Measurements from ENCODE around the gene PLCH1. TPM values are rescaled to one million over a fixed set of nuclear protein-coding genes. Genes with fewer than 3 reads are reported as not detected.

Gene PLCH1
- total and polyA plus RNA-seq, 2 donors (not counting 1 experiment from before 2014, with no cell fraction given): 0.27 TPM; not detected in 1

GRCh38 chr3:155425396-155425795 lies 319.5 kb downstream of the PLCH1 start:
- no peaks in the 10 kb centered on the region for H3K36me3 ChIP-seq (replicated peaks in 1 of 2; ENCODE audit: control extremely low read depth in 1 of 2, control insufficient read depth in 1 of 2, extremely low read depth in 1 of 2, insufficient read depth in 2 of 2, low read length in 1 of 2)
- no peaks in the 10 kb centered on the region for H3K4me1 Mint-ChIP-seq
- no peak for DNase-seq
- no peak overlapping the region for H3K27ac ChIP-seq (ENCODE audit: low read length in 2 of 2)
- H3K4me3 ChIP-seq (ENCODE audit: control extremely low read depth in 1 of 5, extremely low read depth in 1 of 5, insufficient read depth in 1 of 5, low read depth in 2 of 5, low read length in 4 of 5): no peak overlapping the region
- H3K27me3 Mint-ChIP-seq: peaks cover 5% of the 10 kb centered on the region
- no peak overlapping the region for H3K4me2 ChIP-seq (replicated peaks; ENCODE audit: low read depth, low read length, poor library complexity, severe bottlenecking)
- H3K9ac ChIP-seq (ENCODE audit: low read length): no peak overlapping the region
- no peaks in the 10 kb centered on the region for H3K27me3 ChIP-seq (replicated peaks in 1 of 4; ENCODE audit: control extremely low read depth in 1 of 4, control insufficient read depth in 3 of 4, insufficient read depth in 4 of 4, low read length in 3 of 4)
- ChIA-PET CTCF (no interaction called here), POLR2A (no interaction called here)
- no peaks in the 10 kb centered on the region for H3K4me1 ChIP-seq (ENCODE audit: control insufficient read depth in 2 of 2, insufficient read depth in 2 of 2, low read length in 2 of 2)
- no peak overlapping the region for H3K4me3 Mint-ChIP-seq
- H3K9me3 ChIP-seq (ENCODE audit: control extremely low read depth in 1 of 3, control insufficient read depth in 2 of 3, insufficient read depth in 1 of 3, low read length in 2 of 3): peaks cover 0 to 5% (median 0%) of the 10 kb centered on the region in 3 donors
- H3K79me2 ChIP-seq (ENCODE audit: control insufficient read depth, insufficient read depth, low read length): no peaks in the 10 kb centered on the region
- H2AFZ ChIP-seq (ENCODE audit: insufficient read depth, low read depth, low read length, poor library complexity, severe bottlenecking): no peak overlapping the region
- no peak overlapping the region for H3K27ac Mint-ChIP-seq
- TF ChIP-seq EZH2 (IDR thresholded peaks at IDR 0.05; ENCODE audit: borderline replicate concordance, insufficient read depth, low read depth, low read length, poor library complexity, severe bottlenecking): no peak
- TF ChIP-seq CTCF (IDR thresholded peaks at IDR 0.05): no peak
- peaks cover 2% of the 10 kb centered on the region for H3K9me3 Mint-ChIP-seq (ENCODE audit: insufficient read depth)
- no peak for ATAC-seq (ENCODE audit: low read depth)
- no peaks in the 10 kb centered on the region for H4K20me1 ChIP-seq (ENCODE audit: control insufficient read depth, insufficient read depth, low read length, poor library complexity, severe bottlenecking)
- 100% methylated on average over 1 of the region's 2 CpGs for WGBS (ENCODE audit: insufficient coverage)
- intact Hi-C loops (cut with micrococcal nuclease): no loop called here

GRCh38 chr3:155424323-155424710 lies 320.6 kb downstream of the PLCH1 start:
- H4K20me1 ChIP-seq (ENCODE audit: control insufficient read depth, insufficient read depth, low read length, poor library complexity, severe bottlenecking): no peaks in the 10 kb centered on the region
- ATAC-seq (ENCODE audit: low read depth) (no peak), DNase-seq (no peak)
- no peak overlapping the region for H3K4me3 ChIP-seq (ENCODE audit: control extremely low read depth in 1 of 5, extremely low read depth in 1 of 5, insufficient read depth in 1 of 5, low read depth in 2 of 5, low read length in 4 of 5)
- H3K4me1 Mint-ChIP-seq: no peaks in the 10 kb centered on the region
- POLR2A ChIA-PET: no interaction called here
- H3K27ac Mint-ChIP-seq: no peak overlapping the region
- H3K27me3 ChIP-seq (replicated peaks in 1 of 4; ENCODE audit: control extremely low read depth in 1 of 4, control insufficient read depth in 3 of 4, insufficient read depth in 4 of 4, low read length in 3 of 4): no peaks in the 10 kb centered on the region
- TF ChIP-seq CTCF (IDR thresholded peaks at IDR 0.05): no peak
- no peak for TF ChIP-seq EZH2 (IDR thresholded peaks at IDR 0.05; ENCODE audit: borderline replicate concordance, insufficient read depth, low read depth, low read length, poor library complexity, severe bottlenecking)
- H3K4me3 Mint-ChIP-seq: no peak overlapping the region
- no peak overlapping the region for H3K27ac ChIP-seq (ENCODE audit: low read length in 2 of 2)
- H3K9me3 ChIP-seq (ENCODE audit: control extremely low read depth in 1 of 3, control insufficient read depth in 2 of 3, insufficient read depth in 1 of 3, low read length in 2 of 3): peaks cover 0 to 5% (median 0%) of the 10 kb centered on the region in 3 donors
- H3K4me1 ChIP-seq (ENCODE audit: control insufficient read depth in 2 of 2, insufficient read depth in 2 of 2, low read length in 2 of 2): no peaks in the 10 kb centered on the region
- intact Hi-C loops (cut with micrococcal nuclease): no loop called here
- no peak overlapping the region for H3K4me2 ChIP-seq (replicated peaks; ENCODE audit: low read depth, low read length, poor library complexity, severe bottlenecking)
- H2AFZ ChIP-seq (ENCODE audit: insufficient read depth, low read depth, low read length, poor library complexity, severe bottlenecking): no peak overlapping the region
- CTCF ChIA-PET: no interaction called here
- peaks cover 5% of the 10 kb centered on the region for H3K27me3 Mint-ChIP-seq
- peaks cover 2% of the 10 kb centered on the region for H3K9me3 Mint-ChIP-seq (ENCODE audit: insufficient read depth)
- no peak overlapping the region for H3K9ac ChIP-seq (ENCODE audit: low read length)
- H3K36me3 ChIP-seq (replicated peaks in 1 of 2; ENCODE audit: control extremely low read depth in 1 of 2, control insufficient read depth in 1 of 2, extremely low read depth in 1 of 2, insufficient read depth in 2 of 2, low read length in 1 of 2): no peaks in the 10 kb centered on the region
- no peaks in the 10 kb centered on the region for H3K79me2 ChIP-seq (ENCODE audit: control insufficient read depth, insufficient read depth, low read length)

Measured in B cell (primary cell).